Measurements from ENCODE around the gene PRLHR.

DNA sequence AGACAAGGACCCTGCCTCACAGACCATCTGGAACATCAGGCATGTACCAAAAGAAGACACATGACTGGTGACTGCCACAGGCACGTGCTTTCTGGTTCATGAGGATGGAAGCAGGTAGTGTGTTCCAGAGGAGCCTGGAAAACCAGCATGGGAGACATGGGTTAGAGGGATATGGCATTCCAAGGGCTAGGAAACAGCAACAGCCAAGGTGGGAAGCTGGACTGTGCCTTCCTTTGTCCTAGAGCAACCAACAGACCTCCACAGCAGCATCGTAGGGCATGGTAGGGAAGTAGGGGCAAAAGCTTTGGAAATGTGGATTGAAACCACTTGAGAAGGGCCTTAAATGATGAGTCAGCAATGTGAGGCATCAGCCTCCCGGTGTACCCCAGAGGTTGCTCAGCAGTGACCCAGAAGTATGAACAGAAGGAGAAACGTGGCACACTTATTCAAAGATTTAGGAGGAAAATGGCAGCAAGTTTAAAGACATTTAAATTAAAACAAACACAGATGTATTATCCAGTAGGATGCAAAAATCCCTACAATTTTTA is 51.0 kb downstream of the PRLHR start:
- TF ChIP-seq, protein P1, sequence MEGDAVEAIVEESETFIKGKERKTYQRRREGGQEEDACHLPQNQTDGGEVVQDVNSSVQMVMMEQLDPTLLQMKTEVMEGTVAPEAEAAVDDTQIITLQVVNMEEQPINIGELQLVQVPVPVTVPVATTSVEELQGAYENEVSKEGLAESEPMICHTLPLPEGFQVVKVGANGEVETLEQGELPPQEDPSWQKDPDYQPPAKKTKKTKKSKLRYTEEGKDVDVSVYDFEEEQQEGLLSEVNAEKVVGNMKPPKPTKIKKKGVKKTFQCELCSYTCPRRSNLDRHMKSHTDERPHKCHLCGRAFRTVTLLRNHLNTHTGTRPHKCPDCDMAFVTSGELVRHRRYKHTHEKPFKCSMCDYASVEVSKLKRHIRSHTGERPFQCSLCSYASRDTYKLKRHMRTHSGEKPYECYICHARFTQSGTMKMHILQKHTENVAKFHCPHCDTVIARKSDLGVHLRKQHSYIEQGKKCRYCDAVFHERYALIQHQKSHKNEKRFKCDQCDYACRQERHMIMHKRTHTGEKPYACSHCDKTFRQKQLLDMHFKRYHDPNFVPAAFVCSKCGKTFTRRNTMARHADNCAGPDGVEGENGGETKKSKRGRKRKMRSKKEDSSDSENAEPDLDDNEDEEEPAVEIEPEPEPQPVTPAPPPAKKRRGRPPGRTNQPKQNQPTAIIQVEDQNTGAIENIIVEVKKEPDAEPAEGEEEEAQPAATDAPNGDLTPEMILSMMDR (conservative IDR thresholded peaks at IDR 0.05 in 1 of 2, IDR thresholded peaks at IDR 0.05 in 1 of 2; ENCODE audit: low read depth in 1 of 2, low read length in 2 of 2), result no peak
- no peak for TF ChIP-seq EZH2 (IDR thresholded peaks at IDR 0.05; ENCODE audit: low read length, missing control alignments)

Measured in fibroblast of lung (primary cell).